Measurements from ENCODE around the gene PLEKHA5. TPM values are rescaled to one million over a fixed set of nuclear protein-coding genes. Genes with fewer than 3 reads are reported as not detected.

Gene PLEKHA5
- total RNA-seq, 1 donor from 2014 or later: 232 TPM

- peaks cover 7% of the 10 kb centered on the region for H3K4me1 Mint-ChIP-seq (ENCODE audit: low read depth)
- H3K27me3 Mint-ChIP-seq: no peaks in the 10 kb centered on the region
- TF ChIP-seq CTCF (IDR thresholded peaks at IDR 0.05; ENCODE audit: unreplicated experiment): no peak
- DNase-seq (ENCODE audit: low spot score, unreplicated experiment): no peak
- no peak overlapping the region for H3K27ac Mint-ChIP-seq
- H3K36me3 Mint-ChIP-seq (ENCODE audit: insufficient read depth): peaks cover 25% of the 10 kb centered on the region
- H3K9me3 Mint-ChIP-seq (ENCODE audit: low read depth): peaks cover 12% of the 10 kb centered on the region
- H3K4me3 Mint-ChIP-seq (ENCODE audit: low read depth): no peak overlapping the region
Observed at GRCh38 chr12:19212245-19212644, 82.7 kb downstream of the PLEKHA5 start.

GRCh38 chr12:19214020-19214419, 84.5 kb downstream of the PLEKHA5 start:
- H3K4me1 Mint-ChIP-seq (ENCODE audit: low read depth): peaks cover 14% of the 10 kb centered on the region
- DNase-seq (ENCODE audit: low spot score, unreplicated experiment): no peak
- H3K27me3 Mint-ChIP-seq: no peaks in the 10 kb centered on the region
- H3K27ac Mint-ChIP-seq: no peak overlapping the region
- TF ChIP-seq CTCF (IDR thresholded peaks at IDR 0.05; ENCODE audit: unreplicated experiment): no peak
- H3K36me3 Mint-ChIP-seq (ENCODE audit: insufficient read depth): peaks cover 15% of the 10 kb centered on the region
- H3K9me3 Mint-ChIP-seq (ENCODE audit: low read depth): peaks cover 5% of the 10 kb centered on the region
- no peak overlapping the region for H3K4me3 Mint-ChIP-seq (ENCODE audit: low read depth)

- Mint-ChIP-seq H3K4me1 (ENCODE audit: low read depth) (peaks cover 15% of the 10 kb centered on the region), H3K9me3 (ENCODE audit: low read depth) (peaks cover 4% of the 10 kb centered on the region), H3K4me3 (ENCODE audit: low read depth) (no peak overlapping the region), H3K27me3 (no peaks in the 10 kb centered on the region), H3K36me3 (ENCODE audit: insufficient read depth) (peaks cover 9% of the 10 kb centered on the region), H3K27ac (no peak overlapping the region)
- no peak for DNase-seq (ENCODE audit: low spot score, unreplicated experiment)
- no peak for TF ChIP-seq CTCF (IDR thresholded peaks at IDR 0.05; ENCODE audit: unreplicated experiment)
Observed at GRCh38 chr12:19215115-19215514, 85.6 kb downstream of the PLEKHA5 start.

- Mint-ChIP-seq H3K27ac (no peak overlapping the region), H3K9me3 (ENCODE audit: low read depth) (no peaks in the 10 kb centered on the region), H3K27me3 (no peaks in the 10 kb centered on the region), H3K36me3 (ENCODE audit: insufficient read depth) (peaks cover 7% of the 10 kb centered on the region), H3K4me1 (ENCODE audit: low read depth) (peaks cover 25% of the 10 kb centered on the region), H3K4me3 (ENCODE audit: low read depth) (no peak overlapping the region)
- no peak for TF ChIP-seq CTCF (IDR thresholded peaks at IDR 0.05; ENCODE audit: unreplicated experiment)
- no peak for DNase-seq (ENCODE audit: low spot score, unreplicated experiment)
Observed at GRCh38 chr12:19217446-19217845, 87.9 kb downstream of the PLEKHA5 start.

- no peak for TF ChIP-seq CTCF (IDR thresholded peaks at IDR 0.05; ENCODE audit: unreplicated experiment)
- Mint-ChIP-seq H3K9me3 (ENCODE audit: low read depth) (no peaks in the 10 kb centered on the region), H3K27me3 (no peaks in the 10 kb centered on the region), H3K27ac (no peak overlapping the region), H3K36me3 (ENCODE audit: insufficient read depth) (peaks cover 14% of the 10 kb centered on the region), H3K4me3 (ENCODE audit: low read depth) (no peak overlapping the region), H3K4me1 (ENCODE audit: low read depth) (peaks cover 35% of the 10 kb centered on the region)
- DNase-seq (ENCODE audit: low spot score, unreplicated experiment): no peak
Observed at GRCh38 chr12:19220205-19220604, 90.7 kb downstream of the PLEKHA5 start.
